OCI-LY1 (cell line): ENCODE results near the gene LRCH1.

ENCODE experiments used
- CTCF ChIP-seq: fragments of 200-600 bp; sonication (generic), shearing (Covaris generic); IDR thresholded peaks from 2 replicates; pipeline ENCODE4 v1.5.1; 2017; ENCODE audit warnings: mild to moderate bottlenecking, antibody characterized with exemption, low read length, moderate library complexity, mixed read lengths
- EZH2 ChIP-seq: fragments of 200-600 bp; sonication (generic), shearing (Covaris generic); IDR thresholded peaks from 2 replicates; pipeline ENCODE4 v1.8.0; 2017; ENCODE audit warnings: borderline replicate concordance, mixed run types, mild to moderate bottlenecking, antibody characterized with exemption, low read length, moderate library complexity, mixed read lengths

GRCh38 chr13:46578590-46578975 lies 25.6 kb downstream of the LRCH1 start:
- no peak for TF ChIP-seq CTCF
- TF ChIP-seq EZH2: no peak
